ENCODE results near the gene LRMDA.

LRMDA gene

DNA sequence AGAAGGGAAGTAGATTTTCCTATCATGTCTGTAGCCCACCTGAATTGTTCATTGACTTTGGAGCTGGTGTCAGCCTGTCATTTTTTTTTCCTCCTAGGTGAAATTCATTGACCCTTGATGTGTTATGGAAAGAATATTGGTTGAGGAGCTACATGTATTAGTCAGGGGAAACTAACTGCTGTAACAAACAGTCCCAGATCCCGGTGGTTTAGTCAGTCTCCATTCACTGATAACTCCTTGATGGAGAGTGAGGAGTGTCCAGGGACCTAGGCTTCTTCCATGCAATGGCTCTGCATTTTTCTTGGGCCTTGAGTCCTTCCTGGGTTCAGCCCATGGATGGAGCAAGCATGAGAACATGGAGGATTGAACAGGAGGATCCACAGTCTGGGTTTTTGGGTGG, 643.2 kb downstream of the LRMDA start:
- no peak for DNase-seq

DNA sequence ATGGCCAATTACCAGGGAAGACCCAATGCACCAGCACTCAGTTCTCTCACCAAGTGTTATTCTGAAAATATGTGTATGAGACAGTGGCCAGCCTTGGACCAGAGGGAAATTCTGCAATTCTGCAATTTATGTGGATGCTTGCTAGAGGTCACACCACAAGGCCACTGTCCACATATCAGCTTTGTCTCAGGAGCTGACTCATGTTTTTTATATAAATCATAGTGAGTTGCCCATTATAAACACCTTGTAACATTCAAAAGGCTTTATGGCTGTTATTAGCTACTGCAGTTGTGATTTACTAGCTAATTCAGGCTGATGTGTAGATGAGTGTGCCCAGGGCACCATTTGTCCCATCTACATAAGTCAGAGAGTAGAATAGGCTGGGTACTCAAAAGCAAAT, 649.0 kb downstream of the LRMDA start:
- DNase-seq = no peak

DNA sequence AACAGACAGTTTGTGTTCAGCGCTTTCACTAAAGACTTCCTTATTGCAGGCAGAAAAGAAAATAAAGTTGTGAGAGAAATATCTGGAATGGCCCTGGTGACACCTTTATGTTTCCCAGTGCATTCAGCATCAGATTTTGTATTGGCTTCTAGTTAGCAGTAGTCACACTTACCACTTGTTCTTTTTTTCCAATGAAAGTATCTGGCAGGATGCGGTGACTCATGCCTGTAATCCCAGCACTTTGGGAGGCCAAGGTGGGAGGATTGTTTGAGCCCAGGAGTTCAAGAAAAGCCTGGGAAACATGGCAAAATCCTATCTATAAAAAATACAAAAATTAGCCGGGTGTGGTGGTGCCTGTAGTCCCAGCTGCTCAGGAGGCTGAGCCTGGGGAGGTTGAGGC, 649.6 kb downstream of the LRMDA start:
- no peak for DNase-seq

DNA sequence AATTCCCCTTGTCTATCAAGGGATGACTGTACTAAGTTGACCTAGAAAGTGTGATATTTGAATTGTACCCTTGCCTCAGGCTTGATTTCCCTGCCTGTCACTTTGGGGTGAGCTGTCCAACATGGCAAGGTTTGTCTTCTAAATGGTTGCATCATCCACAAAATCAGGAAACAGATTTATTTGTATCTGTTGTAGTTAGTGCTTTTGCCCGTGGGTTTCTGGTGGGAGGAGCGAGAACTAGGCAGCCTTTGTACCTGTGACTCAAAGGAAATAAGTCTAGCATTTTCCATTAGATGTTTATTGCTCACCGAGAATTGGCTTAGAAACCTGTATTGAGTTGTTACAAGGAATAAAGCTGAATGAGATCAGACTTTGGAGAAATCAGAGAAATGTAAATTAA, 650.8 kb downstream of the LRMDA start:
- DNase-seq = no peak

DNA sequence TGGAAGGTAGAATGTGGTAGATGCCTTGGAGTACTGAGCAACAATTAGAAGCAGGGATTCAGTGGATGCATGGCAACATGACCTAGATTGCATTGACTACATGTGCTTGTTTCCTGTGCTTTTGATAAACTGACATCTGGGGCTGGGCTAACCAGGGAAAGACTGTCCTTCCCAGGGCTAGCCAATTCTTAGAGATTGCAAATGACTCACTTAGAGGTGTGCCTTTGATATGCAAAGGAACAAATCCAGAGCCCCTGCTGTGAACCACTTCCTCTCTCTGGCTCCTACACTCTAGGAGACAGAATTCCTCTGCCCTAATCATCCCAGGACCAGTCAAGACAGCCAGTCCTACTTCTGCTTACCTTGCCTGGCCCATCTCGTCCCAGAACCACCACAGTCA, 651.5 kb downstream of the LRMDA start:
- no peak for DNase-seq

DNA sequence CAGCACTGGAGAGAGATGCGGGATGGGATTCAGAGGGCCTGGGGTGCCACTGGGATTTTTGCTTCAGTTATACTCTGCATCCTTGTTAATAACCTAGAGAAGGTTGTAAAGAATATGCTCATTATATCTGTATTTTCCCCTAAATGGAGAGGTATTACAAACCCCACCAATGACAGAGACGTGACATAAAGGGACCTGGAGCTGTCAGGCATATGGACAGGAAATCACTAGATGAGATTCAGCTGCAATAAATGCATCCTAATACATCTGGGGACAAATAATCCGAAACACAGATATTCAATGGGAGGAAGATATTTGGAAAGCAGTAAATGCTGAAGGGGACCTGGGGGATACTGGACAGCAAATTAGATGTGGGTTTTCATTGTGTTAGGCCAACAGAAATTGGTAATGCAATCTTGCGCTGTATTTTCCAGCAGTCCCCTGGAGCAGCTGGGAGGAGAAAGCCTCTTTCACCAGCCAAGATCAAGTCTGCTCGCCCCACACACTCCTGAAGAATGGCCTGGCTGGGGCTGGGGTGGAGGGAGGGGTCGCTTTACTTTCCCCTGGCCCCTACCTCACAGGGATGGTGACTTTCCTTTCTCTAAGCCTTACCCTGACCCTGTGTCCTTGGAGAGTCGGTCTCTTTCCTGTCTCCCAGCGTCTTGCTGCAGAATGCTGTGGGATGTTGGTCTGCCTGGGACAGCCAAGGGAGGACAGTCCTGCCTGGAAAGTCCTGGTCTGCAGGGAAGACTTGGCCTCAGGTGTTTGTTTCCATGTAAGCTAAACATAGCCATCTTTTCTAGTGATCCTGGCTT, 653.8 kb downstream of the LRMDA start:
- no peak for DNase-seq

DNA sequence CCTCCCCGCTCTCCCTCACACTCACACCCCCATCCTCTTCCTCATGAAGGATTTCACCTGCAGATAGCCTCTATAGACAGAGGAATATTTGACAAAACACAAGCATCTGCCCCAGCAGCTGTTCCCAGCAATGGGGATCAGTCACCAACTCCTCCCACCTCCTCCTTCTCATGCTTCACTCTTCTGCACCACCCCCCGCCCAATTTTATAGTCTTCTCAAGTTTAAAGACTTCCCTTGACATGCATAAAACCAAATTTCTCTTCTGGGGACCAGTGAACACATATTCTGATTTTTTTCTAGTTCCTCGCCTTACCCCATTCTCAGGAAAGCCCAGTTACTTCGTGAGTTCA, 654.4 kb downstream of the LRMDA start:
- DNase-seq = no peak

DNA sequence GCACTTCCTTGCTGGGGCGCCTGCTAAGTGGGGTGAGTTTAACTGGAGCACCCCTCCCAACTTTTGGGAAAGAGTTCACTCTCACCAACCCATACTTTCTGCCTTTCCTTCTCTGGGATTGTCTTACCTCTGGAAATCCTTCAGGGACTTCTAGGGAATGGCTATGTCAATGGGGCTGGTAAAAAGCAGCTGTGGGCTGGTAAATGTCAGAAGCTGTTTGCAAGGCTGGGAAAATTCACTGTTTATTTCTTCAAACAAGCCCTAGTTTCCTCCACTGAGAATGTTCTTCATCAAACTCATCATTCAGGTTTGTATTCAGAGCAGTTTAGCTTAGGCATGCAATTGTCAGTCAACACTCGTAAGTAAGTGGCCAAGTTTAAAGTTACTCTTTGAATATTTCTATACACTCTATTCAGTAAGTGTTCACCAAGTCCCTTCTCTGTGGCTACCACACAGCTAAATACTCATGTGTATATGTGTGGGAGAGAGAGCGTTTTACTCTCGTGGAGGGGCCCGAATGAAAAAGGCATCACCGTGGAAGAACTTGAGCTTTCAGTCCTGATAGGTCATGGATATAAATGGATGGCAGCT, 654.8 kb downstream of the LRMDA start:
- no peak for DNase-seq

DNA sequence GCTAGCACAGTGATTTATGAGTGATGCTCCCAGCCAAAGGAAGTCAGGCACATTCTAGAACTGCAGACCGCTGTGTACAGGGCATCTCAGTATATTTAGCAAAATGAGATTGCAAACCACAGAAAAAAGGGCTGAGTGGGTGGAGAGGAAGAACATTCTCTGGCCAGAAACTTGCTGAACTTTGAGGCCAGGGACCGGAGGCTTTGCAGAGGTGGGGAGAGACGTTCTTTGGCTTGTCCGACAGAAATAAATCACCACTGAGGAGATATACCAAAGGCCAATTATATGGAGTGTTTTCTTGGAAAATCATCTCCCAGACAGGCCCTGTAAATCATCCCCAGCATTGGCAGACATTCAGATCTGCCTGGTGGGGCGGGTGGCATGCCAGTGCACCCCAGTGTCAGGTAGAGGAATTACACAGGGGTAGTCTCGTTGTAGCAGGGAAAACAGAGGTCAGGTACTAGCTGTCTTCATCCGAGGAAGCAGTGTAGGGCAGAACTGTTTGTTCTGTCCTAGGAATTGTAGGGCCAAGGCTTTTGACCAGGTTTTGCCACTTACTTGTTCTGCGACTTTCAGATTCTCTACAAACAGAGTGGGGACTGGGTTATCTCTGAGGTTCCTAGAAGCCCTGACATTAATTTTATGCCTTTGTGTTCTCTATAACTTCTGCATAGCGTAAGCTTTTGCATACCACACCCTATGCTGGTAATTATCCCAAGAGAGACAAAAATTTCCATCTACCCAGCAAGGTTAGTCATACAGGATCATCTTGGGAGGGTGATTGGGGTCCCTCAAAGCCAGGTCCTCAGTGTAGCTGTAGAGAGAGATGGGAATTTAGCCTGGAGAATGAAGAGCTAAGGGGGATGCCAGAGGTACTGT, 655.6 kb downstream of the LRMDA start:
- no peak for DNase-seq

DNA sequence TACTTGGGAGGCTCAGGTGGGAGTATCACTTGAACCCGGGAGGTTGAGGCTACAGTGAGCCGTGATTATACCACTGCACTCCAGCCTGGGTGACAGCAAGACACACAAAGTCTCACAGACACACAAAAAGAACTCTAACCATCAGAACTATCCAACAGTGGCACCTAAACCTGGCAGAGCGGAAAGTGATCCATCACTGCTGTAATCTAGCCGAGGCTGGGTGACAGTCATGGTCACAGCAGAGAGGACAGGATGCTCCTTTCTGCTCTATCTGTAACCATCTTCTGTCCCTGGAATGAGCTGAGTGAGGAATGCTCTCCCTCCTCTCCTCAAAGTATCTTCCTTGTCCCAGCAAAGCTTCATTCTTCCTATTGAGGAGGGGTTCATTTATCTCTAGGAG, 656.6 kb downstream of the LRMDA start:
- DNase-seq = no peak

DNA sequence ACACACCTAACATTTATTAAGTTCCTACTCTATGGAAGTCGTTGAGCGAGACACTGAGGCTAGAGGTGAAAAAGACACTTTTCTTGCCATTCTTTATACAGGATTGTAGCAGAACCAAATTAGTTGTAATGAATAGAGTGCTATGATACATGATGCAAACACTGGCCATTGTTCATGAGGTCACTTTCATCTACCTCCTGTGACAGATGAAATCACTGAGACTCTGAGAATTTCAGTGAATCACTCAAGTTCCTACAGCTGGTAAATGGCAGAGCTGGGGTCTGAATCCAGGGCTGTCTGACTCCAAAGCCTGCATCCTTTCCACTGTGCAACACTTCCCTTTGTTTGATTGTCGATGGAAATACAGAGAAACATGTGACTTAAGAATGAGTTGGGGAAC, 657.6 kb downstream of the LRMDA start:
- DNase-seq = no peak

DNA sequence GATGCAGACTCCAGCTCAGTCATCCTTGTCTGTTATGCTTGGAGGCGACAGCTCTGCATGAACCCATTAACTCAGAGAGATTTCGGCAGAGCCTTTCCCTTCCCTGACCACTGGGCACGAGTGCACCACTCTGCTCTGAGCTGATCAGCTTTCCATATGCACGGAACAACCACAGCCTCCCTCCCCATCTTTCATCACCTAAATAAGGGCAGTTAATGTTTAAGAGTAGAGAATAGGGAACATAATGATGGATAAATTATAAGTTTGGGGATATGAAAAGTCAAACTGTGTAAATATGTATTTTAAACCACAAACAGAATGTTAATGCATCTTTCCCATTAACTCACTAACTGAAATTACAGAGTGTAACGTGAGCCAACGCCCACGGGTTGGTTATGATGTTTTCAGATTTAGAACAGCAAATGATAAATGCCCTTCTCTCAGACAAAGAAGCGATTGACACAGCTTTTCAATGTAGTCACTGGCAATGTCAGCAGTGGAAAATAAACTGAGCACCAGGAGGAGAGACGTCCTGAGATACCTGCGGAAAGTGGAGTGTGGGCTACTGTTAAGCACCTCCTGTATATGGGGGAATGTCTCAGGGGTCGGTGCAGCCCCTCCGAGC, 658.2 kb downstream of the LRMDA start:
- DNase-seq = no peak

DNA sequence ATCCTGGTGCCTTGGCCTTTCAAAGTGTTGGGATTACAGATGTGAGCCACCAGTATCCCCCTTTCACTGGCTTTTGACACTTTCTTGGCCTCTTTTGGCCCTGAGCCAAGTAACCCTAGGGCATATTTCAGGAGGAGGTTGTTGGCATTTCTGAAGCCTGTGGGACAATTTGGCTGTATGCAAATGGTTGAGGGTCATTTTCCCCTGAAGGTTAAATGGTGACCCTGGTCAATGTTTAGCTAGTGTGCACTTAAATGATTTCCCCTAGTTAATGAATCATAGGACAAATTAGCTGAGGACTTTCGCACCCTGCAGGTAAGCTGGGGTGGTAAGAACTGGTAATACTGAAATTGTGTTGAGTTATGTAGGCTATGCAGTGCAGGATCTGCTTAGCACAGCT, 660.5 kb downstream of the LRMDA start:
- no peak for DNase-seq

DNA sequence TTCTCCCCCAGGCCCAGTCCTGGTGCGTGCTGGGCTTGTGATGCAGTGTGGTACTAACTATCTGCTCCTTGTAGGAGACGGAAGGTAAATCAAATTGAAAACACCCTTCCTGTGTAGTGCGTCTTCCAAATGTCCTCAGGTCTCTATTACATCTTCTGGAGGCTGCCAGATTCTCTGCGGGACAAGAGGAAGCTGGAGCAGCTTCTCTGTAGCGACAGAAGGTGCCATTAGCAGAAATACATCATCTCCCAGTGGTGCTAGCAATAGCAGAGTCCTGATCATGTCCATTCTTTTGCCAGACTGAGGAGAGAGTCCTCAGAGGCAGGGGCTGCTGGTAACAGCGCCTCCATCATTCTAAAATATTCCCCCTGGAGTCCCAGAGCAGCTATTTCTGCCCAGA, 675.2 kb downstream of the LRMDA start:
- no peak for DNase-seq

DNA sequence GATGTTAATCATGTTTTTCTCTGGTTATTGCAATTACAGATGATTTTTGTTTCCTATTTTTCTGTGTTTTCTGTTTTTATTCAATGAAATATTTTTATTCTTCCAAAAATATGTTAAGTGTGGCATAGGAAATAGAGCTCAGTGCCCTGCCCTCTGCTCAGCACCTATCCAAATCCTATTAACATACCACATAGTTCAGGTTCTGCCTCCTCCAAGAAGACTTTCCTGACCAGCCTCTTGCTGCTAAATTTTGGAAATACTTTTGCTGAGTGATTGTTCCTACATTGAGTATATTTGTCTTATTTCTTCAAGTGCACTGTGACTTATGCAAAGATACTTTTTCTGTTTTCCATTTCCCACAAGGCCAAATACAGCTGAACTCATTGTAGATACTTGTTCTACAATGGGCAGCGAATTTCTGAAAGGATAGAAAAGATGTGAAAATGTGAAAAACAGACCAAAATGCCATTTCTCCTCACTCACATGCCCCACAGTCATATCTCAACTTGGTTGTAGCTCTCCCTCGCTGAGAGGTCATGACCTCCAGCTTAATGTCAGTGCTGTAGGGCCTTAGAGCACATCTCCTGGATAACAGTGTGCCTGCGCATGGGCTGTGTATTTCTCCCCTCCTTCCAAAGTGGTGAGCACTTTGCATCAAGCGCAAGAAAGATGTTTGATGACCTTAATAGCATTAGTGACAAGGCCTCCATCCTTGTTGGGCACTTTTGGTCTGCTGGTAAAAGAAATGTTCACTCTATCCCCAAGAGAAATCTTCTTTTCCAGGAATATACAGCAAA, 677.3 kb downstream of the LRMDA start:
- no peak for DNase-seq

DNA sequence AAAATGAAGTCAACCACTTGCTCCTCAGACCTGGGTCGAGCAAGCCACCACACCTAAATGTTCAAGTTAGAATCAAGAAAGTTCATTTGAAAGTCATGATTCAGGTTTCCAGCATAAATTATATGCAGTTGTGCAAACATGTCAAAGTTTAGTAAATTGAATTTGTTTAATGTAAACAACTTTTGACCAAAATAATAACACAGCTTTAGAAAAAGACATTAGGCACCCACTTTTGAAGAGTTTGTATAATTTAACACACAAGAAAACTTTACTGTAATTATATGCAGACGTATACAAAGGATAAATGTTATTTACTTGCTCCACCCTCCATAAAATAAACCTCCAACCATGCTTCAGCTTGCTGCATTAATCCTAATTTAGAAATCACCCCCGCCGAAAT, 680.0 kb downstream of the LRMDA start:
- DNase-seq = no peak

DNA sequence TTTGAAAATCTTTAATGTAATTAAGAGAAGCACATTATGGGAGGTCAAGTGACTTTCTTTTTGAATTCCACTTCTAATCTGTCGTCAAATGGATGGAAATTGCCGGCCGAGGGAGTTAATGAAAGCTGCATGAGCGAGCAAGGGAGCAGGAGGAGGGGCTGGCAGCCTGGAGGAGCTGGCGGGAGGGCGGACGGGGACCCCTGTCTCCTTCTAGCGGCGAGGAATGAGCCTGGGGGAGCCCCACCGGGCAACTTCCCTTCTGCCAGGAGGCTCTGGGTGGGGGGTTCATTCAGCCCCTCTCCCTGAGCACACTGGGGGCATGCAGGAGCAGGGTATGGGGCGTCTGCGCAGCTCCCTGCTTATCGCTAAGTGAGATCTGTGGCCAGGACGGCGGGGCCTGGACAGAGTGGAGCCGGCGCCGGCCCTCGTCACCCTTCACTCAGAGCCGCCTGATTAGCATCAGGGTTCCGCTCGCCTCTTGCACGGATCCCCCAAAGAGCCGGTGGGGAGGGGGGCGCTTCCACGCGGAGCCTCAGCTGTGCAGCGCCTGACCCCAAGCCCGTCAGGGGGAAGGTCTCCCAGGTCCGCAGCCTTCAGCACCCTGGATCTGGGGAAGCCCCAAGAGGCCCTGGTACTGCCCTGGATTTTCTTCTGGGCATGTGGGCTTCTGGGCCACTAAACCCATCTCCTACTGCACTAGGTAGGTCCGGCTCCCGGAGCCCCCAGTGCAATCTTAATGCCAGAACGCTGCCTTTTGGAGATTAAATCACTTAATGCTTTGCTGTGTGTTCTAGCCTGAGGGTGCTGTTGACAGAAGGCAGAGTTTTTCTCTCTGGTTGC, 680.8 kb downstream of the LRMDA start:
- DNase-seq = no peak

DNA sequence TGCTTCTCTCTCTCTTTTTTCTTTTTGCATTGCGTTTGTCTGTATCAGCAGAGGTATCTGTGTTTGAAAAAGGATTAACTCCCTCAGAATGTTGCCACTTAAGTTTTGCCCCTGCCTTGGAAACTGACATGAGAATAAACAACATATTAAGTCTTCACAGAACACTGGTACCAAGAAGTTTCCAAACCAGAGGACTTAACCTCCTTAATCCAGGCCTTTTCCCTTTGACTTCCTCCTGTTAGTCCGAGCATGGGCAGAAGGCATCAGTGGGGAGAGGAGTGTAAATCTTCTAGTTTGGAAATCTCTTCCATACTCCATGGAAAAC, 681.4 kb downstream of the LRMDA start:
- DNase-seq = no peak

DNA sequence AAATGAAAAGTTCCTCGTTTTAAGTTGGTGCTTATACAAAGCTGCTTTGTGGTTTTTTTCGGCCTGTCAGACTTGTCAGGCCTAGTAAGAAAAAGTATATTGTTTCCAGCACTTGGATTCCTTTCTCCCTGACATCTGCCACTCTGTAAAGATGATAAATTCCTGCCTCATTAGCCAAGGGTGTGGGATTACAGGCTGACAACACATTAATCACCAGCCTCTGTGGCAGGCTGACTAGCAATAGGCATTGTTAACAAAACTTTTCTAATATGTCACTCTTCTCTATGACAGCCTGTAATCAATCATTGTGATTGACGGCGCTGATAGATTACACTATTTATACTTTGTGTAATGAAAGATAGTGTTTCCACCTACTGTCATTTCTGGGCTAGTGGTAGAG, 682.5 kb downstream of the LRMDA start:
- DNase-seq = no peak

DNA sequence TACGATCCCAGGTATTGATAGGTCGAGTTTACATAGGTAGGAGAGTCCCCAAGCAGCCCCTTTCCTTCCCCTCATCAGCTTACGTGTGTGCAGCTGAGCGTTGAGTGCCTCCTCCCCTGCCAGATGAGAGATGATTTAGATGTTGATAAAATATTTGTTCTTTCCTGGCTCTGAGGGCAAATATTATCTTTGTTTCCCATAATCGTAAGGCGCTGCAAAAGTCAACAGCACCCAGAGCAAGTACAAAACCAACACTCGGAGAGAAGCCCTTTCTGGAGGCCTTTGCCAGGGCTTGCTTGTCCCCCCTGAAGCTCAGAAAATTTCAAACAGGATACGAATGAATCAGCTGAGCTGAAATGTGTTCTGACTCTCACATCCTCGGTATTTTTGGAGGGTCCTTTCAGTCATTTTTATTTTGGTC, 683.2 kb downstream of the LRMDA start:
- no peak for DNase-seq

DNA sequence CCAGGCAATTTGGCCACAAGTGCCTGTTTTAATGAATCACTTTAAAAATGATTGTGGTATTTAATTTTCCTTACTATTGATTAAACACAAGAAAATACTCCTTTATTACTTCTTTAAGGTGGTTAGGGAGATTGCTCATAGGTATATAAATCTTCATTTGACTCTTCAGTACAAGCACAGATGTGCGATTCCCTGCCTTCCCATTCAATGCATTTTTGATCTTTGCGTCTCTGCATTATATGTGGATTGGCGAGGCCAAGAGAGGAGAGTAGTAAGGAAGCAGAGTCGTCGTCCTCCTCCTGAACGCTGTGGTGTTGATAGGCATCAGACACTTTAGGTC, 683.7 kb downstream of the LRMDA start:
- DNase-seq = no peak

All from activated CD4-positive, alpha-beta T cell treated with anti-CD3 and anti-CD28 coated beads for 1 hour (primary cell).